Activated CD8-positive, alpha-beta memory T cell treated with anti-CD3 and anti-CD28 coated beads, Interleukin-2, amount 50 U/mL, for 1 hour (primary cell): ENCODE results near the gene PLPP6.

Experiments
- DNase-seq: peaks from one replicate; pipeline ENCODE4 v3.0.0-alpha.2; 2020; ENCODE audit errors: extremely low read depth

The PLPP6 gene

DNA sequence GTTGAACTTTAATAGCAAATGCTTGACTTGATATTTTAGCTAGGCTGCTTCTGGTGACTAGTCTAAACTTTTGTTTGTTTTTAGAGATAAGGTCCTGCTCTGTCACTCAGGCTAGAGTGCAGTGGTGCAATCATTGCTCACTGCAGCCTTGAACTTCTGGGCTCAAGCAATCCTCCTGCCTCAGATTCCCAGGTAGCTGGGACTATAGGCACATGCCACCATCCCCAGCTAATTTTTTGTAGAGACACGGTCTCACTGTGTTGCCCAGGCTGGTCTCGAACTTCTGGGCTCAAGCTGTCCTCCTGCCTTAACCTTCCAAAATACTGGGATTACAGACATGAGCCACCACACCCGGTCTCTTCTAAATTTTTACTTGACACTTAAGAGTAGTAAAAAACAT lies 38.0 kb downstream of the PLPP6 start:
- DNase-seq = no peak

DNA sequence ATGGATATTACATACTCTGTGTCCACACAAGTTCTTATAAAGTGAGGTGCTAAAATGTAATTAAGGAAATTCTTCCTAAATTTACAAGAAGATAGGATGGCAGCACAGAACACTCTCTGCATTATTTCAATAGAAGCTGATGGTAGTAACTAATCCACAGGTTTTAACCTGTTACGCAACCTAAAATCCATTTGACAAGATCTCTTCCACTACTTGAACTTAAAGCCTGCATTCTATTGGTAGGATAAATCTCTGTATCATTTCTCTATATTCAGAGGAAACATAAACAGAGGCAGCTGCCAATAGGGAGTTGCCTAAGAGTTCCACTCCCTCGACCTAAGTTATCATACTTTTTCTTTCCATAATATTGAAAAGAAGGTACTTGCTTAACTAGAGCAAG lies 38.8 kb downstream of the PLPP6 start:
- no peak for DNase-seq

DNA sequence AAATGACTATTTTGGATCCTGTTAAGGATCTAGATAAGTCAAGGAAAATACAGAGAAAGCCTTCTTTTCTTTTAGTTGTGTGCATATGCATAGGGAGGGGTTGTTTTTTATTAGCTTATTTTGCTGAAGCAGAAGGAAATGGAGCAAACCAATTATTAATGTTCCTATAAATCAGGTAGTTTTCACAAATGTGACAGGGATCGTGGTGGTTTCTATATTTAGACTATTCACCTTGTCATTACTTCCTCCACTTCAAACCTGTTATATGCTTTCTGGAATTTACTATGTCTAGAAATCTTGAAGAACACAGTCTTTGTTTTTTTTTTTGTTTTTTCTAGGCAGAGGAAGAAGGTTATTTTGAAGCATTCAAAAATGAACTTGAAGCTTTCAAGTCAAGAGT lies 39.4 kb downstream of the PLPP6 start:
- DNase-seq = no peak

DNA sequence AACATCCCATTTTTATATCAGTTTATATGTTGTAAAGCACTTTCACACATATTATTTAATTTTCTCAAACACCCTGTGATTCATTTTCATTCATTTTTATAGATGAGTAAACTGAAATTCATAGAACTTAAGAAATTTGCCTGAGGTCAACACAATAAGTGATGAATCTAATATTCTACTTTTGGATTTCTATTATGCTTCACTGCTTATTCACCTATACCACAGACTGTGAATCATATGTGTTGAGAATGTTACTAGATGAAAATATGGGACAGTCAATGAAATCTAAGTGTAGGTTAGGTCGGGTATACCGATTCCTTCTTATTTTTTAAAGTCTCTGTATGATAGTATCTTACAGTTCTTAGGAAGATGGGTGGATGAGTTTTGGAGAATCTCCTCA lies 42.0 kb downstream of the PLPP6 start:
- DNase-seq = no peak

- no peak for DNase-seq
Measured at GRCh38 chr9:4706021-4706420, 43.9 kb downstream of the PLPP6 start.

- no peak for DNase-seq
Measured at GRCh38 chr9:4706971-4707622, 45.0 kb downstream of the PLPP6 start.

- no peak for DNase-seq
Measured at GRCh38 chr9:4709380-4709779, 47.3 kb downstream of the PLPP6 start.

- DNase-seq = no peak
Measured at GRCh38 chr9:4713849-4714248, 51.8 kb downstream of the PLPP6 start.

- DNase-seq = no peak
Measured at GRCh38 chr9:4714266-4715016, 52.3 kb downstream of the PLPP6 start.
